Glutamatergic neuron (in vitro differentiated cells): ENCODE results near the gene RCSD1. TPM values are rescaled to one million over a fixed set of nuclear protein-coding genes. Genes with fewer than 3 reads are reported as not detected.

ENCODE experiments used
- DNase-seq: peaks from one replicate; pipeline ENCODE4 v3.0.0; 2022
- H3K27ac Mint-ChIP-seq: one replicate; pipeline ENCODE4 v1.8.0; 2020; ENCODE audit warnings: mild to moderate bottlenecking, mixed read lengths, inconsistent platforms; ENCODE audit not compliant: unreplicated experiment
- H3K27me3 Mint-ChIP-seq: one replicate; pipeline ENCODE4 v1.8.0; 2020; ENCODE audit warnings: mild to moderate bottlenecking, moderate library complexity, mixed read lengths, inconsistent platforms; ENCODE audit not compliant: unreplicated experiment
- H3K36me3 Mint-ChIP-seq: one replicate; pipeline ENCODE4 v1.8.0; 2020; ENCODE audit warnings: mild to moderate bottlenecking, mixed read lengths, inconsistent platforms; ENCODE audit not compliant: unreplicated experiment
- H3K4me1 Mint-ChIP-seq: one replicate; pipeline ENCODE4 v1.8.0; 2020; ENCODE audit warnings: mild to moderate bottlenecking, low read depth, mixed read lengths, inconsistent platforms; ENCODE audit not compliant: unreplicated experiment
- H3K4me3 Mint-ChIP-seq: one replicate; pipeline ENCODE4 v1.8.0; 2020; ENCODE audit warnings: mild to moderate bottlenecking, mixed read lengths, inconsistent platforms; ENCODE audit not compliant: unreplicated experiment
- H3K9me3 Mint-ChIP-seq: one replicate; pipeline ENCODE4 v1.8.0; 2020; ENCODE audit warnings: mild to moderate bottlenecking, moderate library complexity, mixed read lengths, inconsistent platforms; ENCODE audit not compliant: unreplicated experiment
- total RNA-seq: library from RNA; stranded (reverse); fragmentation: NEBNext Ultra II Directional; extraction: Animal tissue kit (Norgen Biotek cat#: 25700); gene quantifications from one replicate; pipeline ENCODE4 v1.2.1, GENCODE V29; 2021; ENCODE audit not compliant: unreplicated experiment
- TF ChIP-seq, protein P1 (sequence below): fragments of 200-600 bp; sonication (generic); IDR thresholded peaks from one replicate; pipeline ENCODE4 v1.5.0; 2021; ENCODE audit not compliant: partially characterized antibody, unreplicated experiment

Gene RCSD1
- total RNA-seq, 1 donor from 2014 or later: not detected

- Mint-ChIP-seq H3K9me3 (peaks cover 2% of the 10 kb centered on the region), H3K36me3 (no peaks in the 10 kb centered on the region), H3K4me3 (no peak overlapping the region), H3K27me3 (peaks cover 2% of the 10 kb centered on the region), H3K4me1 (peaks cover 10% of the 10 kb centered on the region), H3K27ac (no peak overlapping the region)
- no peak for DNase-seq
- TF ChIP-seq, protein P1, sequence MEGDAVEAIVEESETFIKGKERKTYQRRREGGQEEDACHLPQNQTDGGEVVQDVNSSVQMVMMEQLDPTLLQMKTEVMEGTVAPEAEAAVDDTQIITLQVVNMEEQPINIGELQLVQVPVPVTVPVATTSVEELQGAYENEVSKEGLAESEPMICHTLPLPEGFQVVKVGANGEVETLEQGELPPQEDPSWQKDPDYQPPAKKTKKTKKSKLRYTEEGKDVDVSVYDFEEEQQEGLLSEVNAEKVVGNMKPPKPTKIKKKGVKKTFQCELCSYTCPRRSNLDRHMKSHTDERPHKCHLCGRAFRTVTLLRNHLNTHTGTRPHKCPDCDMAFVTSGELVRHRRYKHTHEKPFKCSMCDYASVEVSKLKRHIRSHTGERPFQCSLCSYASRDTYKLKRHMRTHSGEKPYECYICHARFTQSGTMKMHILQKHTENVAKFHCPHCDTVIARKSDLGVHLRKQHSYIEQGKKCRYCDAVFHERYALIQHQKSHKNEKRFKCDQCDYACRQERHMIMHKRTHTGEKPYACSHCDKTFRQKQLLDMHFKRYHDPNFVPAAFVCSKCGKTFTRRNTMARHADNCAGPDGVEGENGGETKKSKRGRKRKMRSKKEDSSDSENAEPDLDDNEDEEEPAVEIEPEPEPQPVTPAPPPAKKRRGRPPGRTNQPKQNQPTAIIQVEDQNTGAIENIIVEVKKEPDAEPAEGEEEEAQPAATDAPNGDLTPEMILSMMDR: no peak
Measured at GRCh38 chr1:167640051-167640450, 10.0 kb downstream of the RCSD1 start.

- TF ChIP-seq, protein P1: no peak
- H3K27ac Mint-ChIP-seq: no peak overlapping the region
- peaks cover 2% of the 10 kb centered on the region for H3K9me3 Mint-ChIP-seq
- H3K27me3 Mint-ChIP-seq: no peaks in the 10 kb centered on the region
- H3K36me3 Mint-ChIP-seq: no peaks in the 10 kb centered on the region
- no peak overlapping the region for H3K4me3 Mint-ChIP-seq
- H3K4me1 Mint-ChIP-seq: peaks cover 17% of the 10 kb centered on the region
- DNase-seq: no peak
Measured at GRCh38 chr1:167641786-167642500, 11.9 kb downstream of the RCSD1 start.

- H3K27ac Mint-ChIP-seq: no peak overlapping the region
- peaks cover 17% of the 10 kb centered on the region for H3K4me1 Mint-ChIP-seq
- DNase-seq: no peak
- H3K9me3 Mint-ChIP-seq: peaks cover 2% of the 10 kb centered on the region
- no peak overlapping the region for H3K4me3 Mint-ChIP-seq
- H3K27me3 Mint-ChIP-seq: no peaks in the 10 kb centered on the region
- TF ChIP-seq, protein P1: no peak
- H3K36me3 Mint-ChIP-seq: no peaks in the 10 kb centered on the region
Measured at GRCh38 chr1:167642501-167642826, 12.4 kb downstream of the RCSD1 start.

GRCh38 chr1:167643441-167643840 is 13.4 kb downstream of the RCSD1 start:
- Mint-ChIP-seq H3K27ac (peak overlapping the region; percentile 38), H3K27me3 (no peaks in the 10 kb centered on the region), H3K36me3 (no peaks in the 10 kb centered on the region), H3K4me1 (peaks cover 17% of the 10 kb centered on the region), H3K4me3 (no peak overlapping the region), H3K9me3 (peaks cover 2% of the 10 kb centered on the region)
- TF ChIP-seq, protein P1: no peak
- no peak for DNase-seq

DNA sequence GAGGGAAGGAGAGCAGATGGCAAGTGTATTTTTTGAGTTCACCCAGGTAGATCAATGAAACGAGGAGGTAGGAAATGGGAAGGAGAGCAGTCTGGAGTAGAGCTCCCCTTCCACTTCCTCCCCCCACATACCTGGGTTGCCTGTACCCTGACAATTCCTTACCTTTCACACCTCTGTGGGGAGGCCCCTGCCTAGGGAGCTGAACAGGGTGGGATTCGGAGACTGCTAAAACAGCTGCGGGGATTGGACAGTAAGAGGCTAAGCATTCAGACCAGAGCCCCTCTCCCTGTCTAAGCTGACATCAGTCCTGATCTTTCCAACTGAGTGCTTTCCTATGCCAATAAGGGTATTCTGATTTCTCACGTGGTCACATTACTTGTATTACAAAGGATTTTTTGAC is 14.5 kb downstream of the RCSD1 start:
- H3K36me3 Mint-ChIP-seq: no peaks in the 10 kb centered on the region
- no peak for DNase-seq
- H3K4me1 Mint-ChIP-seq: peaks cover 17% of the 10 kb centered on the region
- H3K9me3 Mint-ChIP-seq: peaks cover 5% of the 10 kb centered on the region
- no peak overlapping the region for H3K27ac Mint-ChIP-seq
- H3K4me3 Mint-ChIP-seq: no peak overlapping the region
- TF ChIP-seq, protein P1: no peak
- H3K27me3 Mint-ChIP-seq: peaks cover 7% of the 10 kb centered on the region
